ENCODE measurements around the gene KRT23. TPM values are rescaled to one million over a fixed set of nuclear protein-coding genes. Genes with fewer than 3 reads are reported as not detected.

Gene KRT23
- total and polyA plus RNA-seq, 2 experiments from 2014 or later = not detected

DNA sequence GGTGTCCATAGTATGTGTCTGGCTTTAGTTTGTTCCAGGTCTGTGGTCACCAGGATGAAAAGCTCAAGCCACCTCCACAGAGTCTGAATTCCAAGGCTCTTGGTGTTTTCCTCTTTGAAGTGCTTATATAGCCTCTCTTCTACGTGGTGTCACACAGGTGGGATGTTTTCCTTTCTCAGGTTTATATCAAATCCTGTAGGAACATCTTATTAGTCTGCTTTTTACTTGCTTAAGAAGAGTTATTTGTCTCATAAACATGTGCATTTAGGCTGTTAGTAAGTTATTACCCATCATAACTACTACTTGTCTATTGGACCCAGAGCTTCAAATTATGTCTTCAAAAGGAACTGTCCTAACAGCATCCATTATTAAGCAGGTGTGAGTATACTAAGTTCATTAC lies 29.4 kb upstream of the KRT23 start, which contains the start of gene KRT39:
Gene KRT39, minus strand, starts transcription at position 101 of the 400 bp plus-strand sequence. Its CDS starts 92 bp downstream, at position 9.
- Histone ChIP-seq H3K9me3 (ENCODE audit: low read depth) (no peaks in the 10 kb centered on the region), H3K27ac (no peak within 1 kb of the TSS), H3K27me3 (no peaks in the 10 kb centered on the region)

DNA sequence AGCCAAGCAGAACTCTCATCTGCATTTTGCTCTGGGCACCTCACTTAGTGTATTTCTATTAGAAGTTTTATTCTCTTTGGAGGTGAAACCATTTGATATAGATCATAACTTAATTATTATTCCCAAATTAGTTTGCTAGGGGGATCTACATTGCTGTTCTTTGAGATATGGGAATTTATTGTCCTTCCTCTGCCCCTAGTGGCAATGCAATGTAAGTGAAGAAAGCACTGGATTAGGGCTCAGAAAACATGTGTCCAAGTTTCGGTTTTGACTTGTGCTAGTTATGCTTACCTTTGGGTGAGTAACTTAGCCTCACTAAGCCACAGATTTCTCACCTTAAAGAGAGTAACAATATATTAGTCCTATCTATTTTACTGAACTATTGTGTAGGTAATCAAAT lies 26.4 kb upstream of the KRT23 start:
- no peaks in the 10 kb centered on the region for H3K36me3 ChIP-seq
- no peak overlapping the region for H3K27ac ChIP-seq
- no peaks in the 10 kb centered on the region for H3K9me3 ChIP-seq (ENCODE audit: low read depth)
- no peaks in the 10 kb centered on the region for H3K27me3 ChIP-seq
- H3K4me1 ChIP-seq (ENCODE audit: low read depth) = peaks cover 3% of the 10 kb centered on the region
- no peak overlapping the region for H3K4me3 ChIP-seq
- TF ChIP-seq, protein P1, sequence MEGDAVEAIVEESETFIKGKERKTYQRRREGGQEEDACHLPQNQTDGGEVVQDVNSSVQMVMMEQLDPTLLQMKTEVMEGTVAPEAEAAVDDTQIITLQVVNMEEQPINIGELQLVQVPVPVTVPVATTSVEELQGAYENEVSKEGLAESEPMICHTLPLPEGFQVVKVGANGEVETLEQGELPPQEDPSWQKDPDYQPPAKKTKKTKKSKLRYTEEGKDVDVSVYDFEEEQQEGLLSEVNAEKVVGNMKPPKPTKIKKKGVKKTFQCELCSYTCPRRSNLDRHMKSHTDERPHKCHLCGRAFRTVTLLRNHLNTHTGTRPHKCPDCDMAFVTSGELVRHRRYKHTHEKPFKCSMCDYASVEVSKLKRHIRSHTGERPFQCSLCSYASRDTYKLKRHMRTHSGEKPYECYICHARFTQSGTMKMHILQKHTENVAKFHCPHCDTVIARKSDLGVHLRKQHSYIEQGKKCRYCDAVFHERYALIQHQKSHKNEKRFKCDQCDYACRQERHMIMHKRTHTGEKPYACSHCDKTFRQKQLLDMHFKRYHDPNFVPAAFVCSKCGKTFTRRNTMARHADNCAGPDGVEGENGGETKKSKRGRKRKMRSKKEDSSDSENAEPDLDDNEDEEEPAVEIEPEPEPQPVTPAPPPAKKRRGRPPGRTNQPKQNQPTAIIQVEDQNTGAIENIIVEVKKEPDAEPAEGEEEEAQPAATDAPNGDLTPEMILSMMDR (IDR thresholded peaks at IDR 0.05; ENCODE audit: low read depth, low read length) = peak; percentile 71
- peak in 1 of 2 donors; percentile 28 for DNase-seq (ENCODE audit: low read depth in 1 of 2, low spot score in 1 of 2)

More for the DNA sequence above, 29.4 kb upstream of the KRT23 start, which contains the start of gene KRT39:
- no peaks in the 10 kb centered on the region for H3K36me3 ChIP-seq
- no peak for DNase-seq (ENCODE audit: low read depth in 1 of 2, low spot score in 1 of 2)
- H3K4me1 ChIP-seq (ENCODE audit: low read depth) = no peaks in the 10 kb centered on the region
- TF ChIP-seq, protein P1 (IDR thresholded peaks at IDR 0.05; ENCODE audit: low read depth, low read length) = no peak
- H3K4me3 ChIP-seq = no peak within 1 kb of the TSS

DNA sequence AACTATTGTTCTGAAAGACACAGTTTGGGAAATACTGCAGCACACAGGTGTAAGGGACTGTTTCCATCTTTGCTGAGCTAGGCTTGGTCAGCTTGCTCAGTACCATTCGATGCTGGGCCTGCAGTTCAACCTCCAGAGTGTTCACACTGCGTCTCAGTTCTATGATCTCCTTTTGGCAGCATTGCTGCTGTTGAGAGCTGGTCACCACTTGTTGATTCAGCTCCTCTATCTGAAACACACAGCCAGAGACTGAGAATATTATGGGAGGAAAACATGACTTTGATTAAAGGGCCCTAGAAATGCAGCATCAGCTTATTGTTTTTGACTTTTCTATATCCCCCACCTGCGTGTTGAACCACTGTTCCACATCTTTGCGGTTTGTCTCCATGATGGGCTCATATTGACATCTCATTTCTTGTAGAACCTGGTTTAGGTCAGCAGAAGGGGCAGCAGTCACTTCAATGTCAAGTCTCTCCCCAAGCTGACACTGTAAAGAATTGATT lies 24.7 kb upstream of the KRT23 start:
- H3K27ac ChIP-seq = no peak overlapping the region
- no peaks in the 10 kb centered on the region for H3K36me3 ChIP-seq
- no peak overlapping the region for H3K4me3 ChIP-seq
- DNase-seq (ENCODE audit: low read depth in 1 of 2, low spot score in 1 of 2) = no peak
- TF ChIP-seq, protein P1 (IDR thresholded peaks at IDR 0.05; ENCODE audit: low read depth, low read length) = no peak
- H3K27me3 ChIP-seq = no peaks in the 10 kb centered on the region
- H3K9me3 ChIP-seq (ENCODE audit: low read depth) = no peaks in the 10 kb centered on the region
- peaks cover 3% of the 10 kb centered on the region for H3K4me1 ChIP-seq (ENCODE audit: low read depth)

DNA sequence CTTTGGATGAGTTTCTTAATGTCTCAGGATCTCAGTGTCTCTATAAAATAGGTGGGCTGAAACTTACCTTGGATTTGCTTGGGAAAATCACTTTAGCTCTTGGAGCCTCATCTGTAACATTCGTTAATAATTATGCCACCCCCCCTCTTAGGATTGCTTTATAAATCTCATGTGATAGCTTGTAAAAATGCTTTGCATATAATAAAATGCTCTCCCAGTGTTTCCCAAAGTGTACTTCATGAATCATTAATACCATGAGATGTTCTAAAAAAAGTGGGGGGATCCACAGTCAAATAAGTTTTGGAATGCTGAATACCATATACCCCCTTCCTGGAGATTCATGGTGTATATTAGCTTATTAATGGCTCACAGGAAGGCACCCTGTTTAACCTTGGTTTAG lies 24.1 kb upstream of the KRT23 start:
- no peaks in the 10 kb centered on the region for H3K27me3 ChIP-seq
- TF ChIP-seq, protein P1 (IDR thresholded peaks at IDR 0.05; ENCODE audit: low read depth, low read length) = no peak
- H3K36me3 ChIP-seq = no peaks in the 10 kb centered on the region
- DNase-seq (ENCODE audit: low read depth in 1 of 2, low spot score in 1 of 2) = no peak
- no peak overlapping the region for H3K27ac ChIP-seq
- peaks cover 3% of the 10 kb centered on the region for H3K4me1 ChIP-seq (ENCODE audit: low read depth)
- H3K9me3 ChIP-seq (ENCODE audit: low read depth) = no peaks in the 10 kb centered on the region
- no peak overlapping the region for H3K4me3 ChIP-seq

DNA sequence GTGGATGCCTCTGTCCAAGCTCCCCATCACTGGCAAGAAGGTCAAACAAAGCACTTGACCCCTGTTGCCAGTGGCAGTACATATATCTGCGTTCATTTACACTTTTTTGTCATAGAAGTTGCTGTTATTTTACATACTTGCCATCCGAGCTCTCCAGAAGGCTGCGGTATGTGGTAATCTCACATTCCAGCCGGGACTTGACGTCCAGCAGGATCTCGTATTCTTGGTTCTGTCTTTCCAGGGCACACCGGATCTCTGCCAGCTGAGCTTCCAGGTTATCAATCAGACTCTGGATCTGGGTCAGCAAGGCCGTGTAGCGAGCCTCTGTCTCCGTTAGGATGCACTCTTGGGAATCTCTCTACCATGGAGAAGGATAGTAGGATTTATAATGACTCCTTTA lies 22.7 kb upstream of the KRT23 start:
- H3K9me3 ChIP-seq (ENCODE audit: low read depth) = no peaks in the 10 kb centered on the region
- DNase-seq (ENCODE audit: low read depth in 1 of 2, low spot score in 1 of 2) = peak in 1 of 2 donors; percentile 56

More for the DNA sequence above, 22.7 kb upstream of the KRT23 start:
- no peaks in the 10 kb centered on the region for H3K36me3 ChIP-seq
- no peak overlapping the region for H3K4me3 ChIP-seq
- H3K27me3 ChIP-seq = no peaks in the 10 kb centered on the region
- H3K4me1 ChIP-seq (ENCODE audit: low read depth) = peaks cover 3% of the 10 kb centered on the region
- TF ChIP-seq, protein P1 (IDR thresholded peaks at IDR 0.05; ENCODE audit: low read depth, low read length) = no peak
- H3K27ac ChIP-seq = no peak overlapping the region
